Measurements from ENCODE around the gene ELFN2.
"Not testable (repeated sequence)": the region's sequence is repeated elsewhere in the genome, so short reads cannot be mapped to it uniquely, and the experiment has no call there.

Gene ELFN2

GRCh38 chr22:37400719-37401118 is 26.6 kb downstream of the ELFN2 start:
- H3K9ac ChIP-seq (ENCODE audit: low read length): no peak overlapping the region
- no peaks in the 10 kb centered on the region for H3K36me3 ChIP-seq (ENCODE audit: control insufficient read depth, insufficient read depth, low read length)
- no peaks in the 10 kb centered on the region for H3K4me1 ChIP-seq (ENCODE audit: control insufficient read depth, insufficient read depth, low read length)
- H3K27me3 ChIP-seq (ENCODE audit: control insufficient read depth, insufficient read depth, low read length): no peaks in the 10 kb centered on the region
- H3K27ac ChIP-seq (ENCODE audit: low read depth, low read length): no peak overlapping the region
- no peak overlapping the region for H3K4me3 ChIP-seq (ENCODE audit: low read length)

GRCh38 chr22:37399457-37399856 is 27.8 kb downstream of the ELFN2 start:
- not testable (repeated sequence) for H3K27ac ChIP-seq (ENCODE audit: low read depth, low read length); H3K9ac ChIP-seq (ENCODE audit: low read length); H3K27me3 ChIP-seq (ENCODE audit: control insufficient read depth, insufficient read depth, low read length); H3K36me3 ChIP-seq (ENCODE audit: control insufficient read depth, insufficient read depth, low read length); H3K4me3 ChIP-seq (ENCODE audit: low read length); H3K4me1 ChIP-seq (ENCODE audit: control insufficient read depth, insufficient read depth, low read length)

- Histone ChIP-seq H3K27me3 (ENCODE audit: control insufficient read depth, insufficient read depth, low read length) (no peaks in the 10 kb centered on the region), H3K4me3 (ENCODE audit: low read length) (no peak overlapping the region), H3K36me3 (ENCODE audit: control insufficient read depth, insufficient read depth, low read length) (no peaks in the 10 kb centered on the region), H3K9ac (ENCODE audit: low read length) (no peak overlapping the region), H3K4me1 (ENCODE audit: control insufficient read depth, insufficient read depth, low read length) (no peaks in the 10 kb centered on the region), H3K27ac (ENCODE audit: low read depth, low read length) (no peak overlapping the region)
Measured at GRCh38 chr22:37397226-37397625, 30.1 kb downstream of the ELFN2 start.

GRCh38 chr22:37396488-37397084 is 30.7 kb downstream of the ELFN2 start:
- Histone ChIP-seq H3K4me1 (ENCODE audit: control insufficient read depth, insufficient read depth, low read length) (no peaks in the 10 kb centered on the region), H3K4me3 (ENCODE audit: low read length) (no peak overlapping the region), H3K36me3 (ENCODE audit: control insufficient read depth, insufficient read depth, low read length) (no peaks in the 10 kb centered on the region), H3K27me3 (ENCODE audit: control insufficient read depth, insufficient read depth, low read length) (no peaks in the 10 kb centered on the region), H3K9ac (ENCODE audit: low read length) (no peak overlapping the region), H3K27ac (ENCODE audit: low read depth, low read length) (no peak overlapping the region)

- no peak overlapping the region for H3K9ac ChIP-seq (ENCODE audit: low read length)
- H3K4me1 ChIP-seq (ENCODE audit: control insufficient read depth, insufficient read depth, low read length): no peaks in the 10 kb centered on the region
- no peaks in the 10 kb centered on the region for H3K36me3 ChIP-seq (ENCODE audit: control insufficient read depth, insufficient read depth, low read length)
- no peak overlapping the region for H3K27ac ChIP-seq (ENCODE audit: low read depth, low read length)
- H3K4me3 ChIP-seq (ENCODE audit: low read length): no peak overlapping the region
- H3K27me3 ChIP-seq (ENCODE audit: control insufficient read depth, insufficient read depth, low read length): no peaks in the 10 kb centered on the region
Measured at GRCh38 chr22:37394341-37394740, 32.9 kb downstream of the ELFN2 start.

GRCh38 chr22:37393746-37394145 is 33.5 kb downstream of the ELFN2 start:
- Histone ChIP-seq H3K9ac (ENCODE audit: low read length) (no peak overlapping the region), H3K27me3 (ENCODE audit: control insufficient read depth, insufficient read depth, low read length) (no peaks in the 10 kb centered on the region), H3K36me3 (ENCODE audit: control insufficient read depth, insufficient read depth, low read length) (no peaks in the 10 kb centered on the region), H3K27ac (ENCODE audit: low read depth, low read length) (no peak overlapping the region), H3K4me3 (ENCODE audit: low read length) (no peak overlapping the region), H3K4me1 (ENCODE audit: control insufficient read depth, insufficient read depth, low read length) (no peaks in the 10 kb centered on the region)

GRCh38 chr22:37392721-37393328 is 34.5 kb downstream of the ELFN2 start:
- Histone ChIP-seq H3K27ac (ENCODE audit: low read depth, low read length) (no peak overlapping the region), H3K4me3 (ENCODE audit: low read length) (no peak overlapping the region), H3K9ac (ENCODE audit: low read length) (no peak overlapping the region), H3K4me1 (ENCODE audit: control insufficient read depth, insufficient read depth, low read length) (no peaks in the 10 kb centered on the region), H3K36me3 (ENCODE audit: control insufficient read depth, insufficient read depth, low read length) (no peaks in the 10 kb centered on the region), H3K27me3 (ENCODE audit: control insufficient read depth, insufficient read depth, low read length) (no peaks in the 10 kb centered on the region)

GRCh38 chr22:37391702-37392101 is 35.6 kb downstream of the ELFN2 start:
- Histone ChIP-seq H3K36me3 (ENCODE audit: control insufficient read depth, insufficient read depth, low read length) (no peaks in the 10 kb centered on the region), H3K4me3 (ENCODE audit: low read length) (no peak overlapping the region), H3K4me1 (ENCODE audit: control insufficient read depth, insufficient read depth, low read length) (no peaks in the 10 kb centered on the region), H3K27me3 (ENCODE audit: control insufficient read depth, insufficient read depth, low read length) (no peaks in the 10 kb centered on the region), H3K9ac (ENCODE audit: low read length) (no peak overlapping the region), H3K27ac (ENCODE audit: low read depth, low read length) (no peak overlapping the region)

GRCh38 chr22:37390075-37390474 is 37.2 kb downstream of the ELFN2 start:
- no peaks in the 10 kb centered on the region for H3K36me3 ChIP-seq (ENCODE audit: control insufficient read depth, insufficient read depth, low read length)
- H3K27me3 ChIP-seq (ENCODE audit: control insufficient read depth, insufficient read depth, low read length): peaks cover 4% of the 10 kb centered on the region
- H3K4me3 ChIP-seq (ENCODE audit: low read length): no peak overlapping the region
- no peak overlapping the region for H3K27ac ChIP-seq (ENCODE audit: low read depth, low read length)
- H3K4me1 ChIP-seq (ENCODE audit: control insufficient read depth, insufficient read depth, low read length): no peaks in the 10 kb centered on the region
- H3K9ac ChIP-seq (ENCODE audit: low read length): no peak overlapping the region

GRCh38 chr22:37388538-37388937 is 38.7 kb downstream of the ELFN2 start:
- Histone ChIP-seq H3K36me3 (ENCODE audit: control insufficient read depth, insufficient read depth, low read length) (no peaks in the 10 kb centered on the region), H3K27ac (ENCODE audit: low read depth, low read length) (no peak overlapping the region), H3K9ac (ENCODE audit: low read length) (no peak overlapping the region), H3K4me1 (ENCODE audit: control insufficient read depth, insufficient read depth, low read length) (no peaks in the 10 kb centered on the region), H3K27me3 (ENCODE audit: control insufficient read depth, insufficient read depth, low read length) (peaks cover 4% of the 10 kb centered on the region), H3K4me3 (ENCODE audit: low read length) (no peak overlapping the region)

- no peak overlapping the region for H3K4me3 ChIP-seq (ENCODE audit: low read length)
- no peaks in the 10 kb centered on the region for H3K36me3 ChIP-seq (ENCODE audit: control insufficient read depth, insufficient read depth, low read length)
- H3K9ac ChIP-seq (ENCODE audit: low read length): no peak overlapping the region
- H3K4me1 ChIP-seq (ENCODE audit: control insufficient read depth, insufficient read depth, low read length): no peaks in the 10 kb centered on the region
- H3K27me3 ChIP-seq (ENCODE audit: control insufficient read depth, insufficient read depth, low read length): peaks cover 4% of the 10 kb centered on the region
- H3K27ac ChIP-seq (ENCODE audit: low read depth, low read length): no peak overlapping the region
Measured at GRCh38 chr22:37387793-37388192, 39.5 kb downstream of the ELFN2 start.

GRCh38 chr22:37386441-37386840 is 40.8 kb downstream of the ELFN2 start:
- Histone ChIP-seq H3K27me3 (ENCODE audit: control insufficient read depth, insufficient read depth, low read length) (peaks cover 4% of the 10 kb centered on the region), H3K4me3 (ENCODE audit: low read length) (no peak overlapping the region), H3K4me1 (ENCODE audit: control insufficient read depth, insufficient read depth, low read length) (no peaks in the 10 kb centered on the region), H3K27ac (ENCODE audit: low read depth, low read length) (no peak overlapping the region), H3K36me3 (ENCODE audit: control insufficient read depth, insufficient read depth, low read length) (no peaks in the 10 kb centered on the region), H3K9ac (ENCODE audit: low read length) (no peak overlapping the region)

GRCh38 chr22:37384691-37385090 is 42.6 kb downstream of the ELFN2 start:
- Histone ChIP-seq H3K27ac (ENCODE audit: low read depth, low read length) (no peak overlapping the region), H3K36me3 (ENCODE audit: control insufficient read depth, insufficient read depth, low read length) (no peaks in the 10 kb centered on the region), H3K27me3 (ENCODE audit: control insufficient read depth, insufficient read depth, low read length) (peaks cover 8% of the 10 kb centered on the region), H3K4me3 (ENCODE audit: low read length) (no peak overlapping the region), H3K9ac (ENCODE audit: low read length) (no peak overlapping the region), H3K4me1 (ENCODE audit: control insufficient read depth, insufficient read depth, low read length) (no peaks in the 10 kb centered on the region)

Measured in rectal smooth muscle tissue (tissue), 1 donor.